ENCODE measurements around the gene NLGN2. TPM values are rescaled to one million over a fixed set of nuclear protein-coding genes. Genes with fewer than 3 reads are reported as not detected.

The NLGN2 gene
- polyA plus RNA-seq, 4 donors, result 22.8 to 32.6 (median 24.9) TPM

- DNase-seq (ENCODE audit: low read depth in 4 of 4, low spot score in 3 of 4), result no peak
Observed at GRCh38 chr17:7411427-7411750, 3.7 kb downstream of the NLGN2 start.

GRCh38 chr17:7413346-7413985, 5.8 kb downstream of the NLGN2 start:
- no peak for DNase-seq (ENCODE audit: low read depth in 4 of 4, low spot score in 3 of 4)

- no peak for DNase-seq (ENCODE audit: low read depth in 4 of 4, low spot score in 3 of 4)
Observed at GRCh38 chr17:7414837-7415236, 7.2 kb downstream of the NLGN2 start.

GRCh38 chr17:7415784-7416183, 8.1 kb downstream of the NLGN2 start:
- no peak for DNase-seq (ENCODE audit: low read depth in 4 of 4, low spot score in 3 of 4)

GRCh38 chr17:7416323-7416722, 8.7 kb downstream of the NLGN2 start:
- DNase-seq (ENCODE audit: low read depth in 4 of 4, low spot score in 3 of 4), result no peak

GRCh38 chr17:7417056-7417655, 9.5 kb downstream of the NLGN2 start:
- DNase-seq (ENCODE audit: low read depth in 4 of 4, low spot score in 3 of 4), result no peak

GRCh38 chr17:7418472-7419152, 11.0 kb downstream of the NLGN2 start:
- no peak for DNase-seq (ENCODE audit: low read depth in 4 of 4, low spot score in 3 of 4)

- DNase-seq (ENCODE audit: low read depth in 4 of 4, low spot score in 3 of 4), result peak in 1 of 4 donors; percentile 47
Observed at GRCh38 chr17:7419819-7420610, 12.4 kb downstream of the NLGN2 start, which contains the start of gene SPEM1. Gene SPEM1 (plus strand): TSS chr17:7420324. CDS start chr17:7420385, 61 bp downstream.

GRCh38 chr17:7421186-7421585, 13.5 kb downstream of the NLGN2 start:
- DNase-seq (ENCODE audit: low read depth in 4 of 4, low spot score in 3 of 4), result no peak

- DNase-seq (ENCODE audit: low read depth in 4 of 4, low spot score in 3 of 4), result no peak
Observed at GRCh38 chr17:7423679-7424078, 16.0 kb downstream of the NLGN2 start.

GRCh38 chr17:7425316-7425715, 17.7 kb downstream of the NLGN2 start, which contains the start of gene SPEM2:
Gene SPEM2 (plus strand): TSS chr17:7425616. CDS start chr17:7425689, 73 bp downstream.
- no peak for DNase-seq (ENCODE audit: low read depth in 4 of 4, low spot score in 3 of 4)

GRCh38 chr17:7425756-7426155, 18.1 kb downstream of the NLGN2 start:
- DNase-seq (ENCODE audit: low read depth in 4 of 4, low spot score in 3 of 4), result no peak

GRCh38 chr17:7426203-7426863, 18.7 kb downstream of the NLGN2 start:
- no peak for DNase-seq (ENCODE audit: low read depth in 4 of 4, low spot score in 3 of 4)

GRCh38 chr17:7426896-7427489, 19.3 kb downstream of the NLGN2 start:
- no peak for DNase-seq (ENCODE audit: low read depth in 4 of 4, low spot score in 3 of 4)

- no peak for DNase-seq (ENCODE audit: low read depth in 4 of 4, low spot score in 3 of 4)
Observed at GRCh38 chr17:7427549-7427948, 19.9 kb downstream of the NLGN2 start.

- no peak for DNase-seq (ENCODE audit: low read depth in 4 of 4, low spot score in 3 of 4)
Observed at GRCh38 chr17:7428557-7428956, 20.9 kb downstream of the NLGN2 start, which contains the start of gene SPEM3. Gene SPEM3 (plus strand): TSS chr17:7428857. CDS start chr17:7428903, 46 bp downstream.

- no peak for DNase-seq (ENCODE audit: low read depth in 4 of 4, low spot score in 3 of 4)
Observed at GRCh38 chr17:7429722-7430121, 22.1 kb downstream of the NLGN2 start.

- no peak for DNase-seq (ENCODE audit: low read depth in 4 of 4, low spot score in 3 of 4)
Observed at GRCh38 chr17:7431231-7431630, 23.6 kb downstream of the NLGN2 start.

GRCh38 chr17:7432296-7432695, 24.7 kb downstream of the NLGN2 start:
- DNase-seq (ENCODE audit: low read depth in 4 of 4, low spot score in 3 of 4), result no peak
